Measurements from ENCODE around the gene SERPINE2.

The SERPINE2 gene

GRCh38 chr2:223979730-223980396 lies 59.2 kb downstream of the SERPINE2 start:
- no peak for DNase-seq

- DNase-seq: no peak
These were observed 60.6 kb downstream of the SERPINE2 start for GRCh38 chr2:223978451-223978850.

GRCh38 chr2:223976635-223977226 lies 62.4 kb downstream of the SERPINE2 start:
- no peak for DNase-seq

GRCh38 chr2:223973606-223974005 lies 65.5 kb downstream of the SERPINE2 start:
- DNase-seq: no peak

- DNase-seq: no peak
These were observed 66.4 kb downstream of the SERPINE2 start for GRCh38 chr2:223972656-223973102.

- DNase-seq: no peak
These were observed 67.4 kb downstream of the SERPINE2 start for GRCh38 chr2:223971731-223972130.

- DNase-seq: peak in 19 of 56 donors; percentile 1 to 68 (median 21)
These were observed 68.5 kb downstream of the SERPINE2 start for GRCh38 chr2:223970343-223971128.

- no peak for DNase-seq
These were observed 69.2 kb downstream of the SERPINE2 start for GRCh38 chr2:223969856-223970255.

- DNase-seq: no peak
These were observed 69.8 kb downstream of the SERPINE2 start for GRCh38 chr2:223969315-223969714.

- DNase-seq: no peak
These were observed 71.1 kb downstream of the SERPINE2 start for GRCh38 chr2:223967981-223968380.

- peak in 17 of 56 donors; percentile 3 to 48 (median 16) for DNase-seq
These were observed 79.4 kb downstream of the SERPINE2 start for GRCh38 chr2:223959688-223960087.

- DNase-seq: peak; percentile 71 to 99 (median 95)
These were observed 81.8 kb downstream of the SERPINE2 start, which contains the start of gene MRPL44 for GRCh38 chr2:223957092-223957851. TSS of gene MRPL44 (plus strand) at chr2:223957463. CDS start at chr2:223957473, 10 bp downstream.

GRCh38 chr2:223956300-223956699 lies 82.8 kb downstream of the SERPINE2 start:
- no peak for DNase-seq

GRCh38 chr2:223954401-223954800 lies 84.7 kb downstream of the SERPINE2 start:
- DNase-seq: no peak

GRCh38 chr2:223952280-223952968 lies 86.7 kb downstream of the SERPINE2 start:
- no peak for DNase-seq

- no peak for DNase-seq
These were observed 88.4 kb downstream of the SERPINE2 start for GRCh38 chr2:223950448-223951347.

- DNase-seq: no peak
These were observed 89.7 kb downstream of the SERPINE2 start for GRCh38 chr2:223949241-223949840.

- DNase-seq: no peak
These were observed 91.3 kb downstream of the SERPINE2 start for GRCh38 chr2:223947711-223948205.

- no peak for DNase-seq
These were observed 93.3 kb downstream of the SERPINE2 start for GRCh38 chr2:223945755-223946154.
